HEK293T (cell line): ENCODE measurements around the gene NINJ1.

Experiments
- BHLHE40 ChIP-seq: fragments of 450-650 bp; IDR thresholded peaks from 2 replicates; pipeline ENCODE4 v1.6.1; 2016; ENCODE audit warnings: mild to moderate bottlenecking, moderate library complexity, borderline replicate concordance
- FOXM1 ChIP-seq: fragments of 450-650 bp; IDR thresholded peaks from 2 replicates; pipeline ENCODE4 v1.6.1; 2017; ENCODE audit warnings: mild to moderate bottlenecking, borderline replicate concordance
- SP1 ChIP-seq: fragments of 450-650 bp; IDR thresholded peaks from 2 replicates; pipeline ENCODE4 v1.6.1; 2017
- TARDBP ChIP-seq: fragments of 450-650 bp; IDR thresholded peaks from 2 replicates; pipeline ENCODE4 v1.6.1; 2016

DNA sequence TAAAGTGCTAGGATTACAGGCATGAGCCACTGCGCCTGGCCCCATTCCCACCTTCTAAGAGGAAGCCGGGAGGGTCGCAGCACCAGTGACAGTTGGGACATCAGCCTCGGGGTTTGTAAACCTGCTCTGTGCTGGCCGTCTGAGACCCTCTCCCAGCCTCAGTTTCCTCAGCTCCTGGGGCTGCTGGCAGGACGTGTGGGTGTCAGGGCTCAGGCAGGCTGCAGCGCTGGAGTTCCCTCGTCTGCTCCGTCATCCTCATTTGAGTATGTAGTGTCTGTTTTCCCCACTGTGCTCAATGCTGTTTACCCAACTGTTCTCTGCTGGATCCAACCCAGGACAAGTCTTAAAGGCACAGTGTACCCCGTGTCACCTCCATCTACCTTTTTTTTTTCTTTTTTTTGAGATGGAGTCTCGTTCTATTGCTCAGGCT lies 2.0 kb upstream of the NINJ1 start:
- TF ChIP-seq SP1 (no peak), BHLHE40 (no peak), TARDBP (no peak), FOXM1 (no peak)
